ENCODE measurements around the gene CD164L2.

GRCh38 chr1:27388337-27389005, 5.3 kb upstream of the CD164L2 start:
- TF ChIP-seq CTCF (conservative IDR thresholded peaks at IDR 0.05) (peak; percentile 87), EZH2 (IDR thresholded peaks at IDR 0.05; ENCODE audit: low read depth) (no peak)
